ENCODE data around the gene RASAL2. TPM values are rescaled to one million over a fixed set of nuclear protein-coding genes. Genes with fewer than 3 reads are reported as not detected.

The RASAL2 gene
- total and polyA plus RNA-seq, 4 donors, result 1.9 to 37.3 (median 22.2) TPM

GRCh38 chr1:178209935-178210334, 116.0 kb downstream of the RASAL2 start:
- H3K36me3 ChIP-seq (ENCODE audit: control insufficient read depth in 1 of 2, insufficient read depth in 2 of 2, low read length in 1 of 2), result peaks cover 0 to 3% of the 10 kb centered on the region in 2 donors
- 96 to 98% methylated on average over 1 of the region's 1 CpG for WGBS, 2 donors
- no peak overlapping the region for H3K4me3 ChIP-seq (ENCODE audit: low read length in 2 of 2)
- peaks cover 1% of the 10 kb centered on the region for H3K9me3 ChIP-seq (ENCODE audit: control insufficient read depth, low read length)
- H3K27ac ChIP-seq (ENCODE audit: low read depth in 1 of 2, low read length in 2 of 2), result no peak overlapping the region
- intact Hi-C loops (cut with DNase I), result no loop called here
- no peak for ATAC-seq (ENCODE audit: low FRiP score)
- H3K27me3 ChIP-seq (ENCODE audit: control insufficient read depth in 1 of 2, insufficient read depth in 2 of 2, low read length in 1 of 2), result no peaks in the 10 kb centered on the region
- H3K4me1 ChIP-seq (ENCODE audit: control insufficient read depth in 1 of 2, insufficient read depth in 2 of 2, low read length in 2 of 2), result no peaks in the 10 kb centered on the region
- no peak for DNase-seq

GRCh38 chr1:178218550-178218949, 124.6 kb downstream of the RASAL2 start:
- DNase-seq, result no peak
- no peak overlapping the region for H3K27ac ChIP-seq (ENCODE audit: low read depth in 1 of 2, low read length in 2 of 2)
- intact Hi-C loops (cut with DNase I), result no loop called here
- ATAC-seq (ENCODE audit: low FRiP score), result no peak
- H3K4me1 ChIP-seq (ENCODE audit: control insufficient read depth in 1 of 2, insufficient read depth in 2 of 2, low read length in 2 of 2), result no peaks in the 10 kb centered on the region
- H3K9me3 ChIP-seq (ENCODE audit: control insufficient read depth, low read length), result no peaks in the 10 kb centered on the region
- 54 to 56% methylated on average over 6 of the region's 6 CpGs for WGBS, 2 donors
- no peaks in the 10 kb centered on the region for H3K27me3 ChIP-seq (ENCODE audit: control insufficient read depth in 1 of 2, insufficient read depth in 2 of 2, low read length in 1 of 2)
- H3K36me3 ChIP-seq (ENCODE audit: control insufficient read depth in 1 of 2, insufficient read depth in 2 of 2, low read length in 1 of 2), result no peaks in the 10 kb centered on the region
- no peak overlapping the region for H3K4me3 ChIP-seq (ENCODE audit: low read length in 2 of 2)

GRCh38 chr1:178220094-178220493, 126.2 kb downstream of the RASAL2 start:
- no peak for ATAC-seq (ENCODE audit: low FRiP score)
- H3K4me1 ChIP-seq (ENCODE audit: control insufficient read depth in 1 of 2, insufficient read depth in 2 of 2, low read length in 2 of 2), result no peaks in the 10 kb centered on the region
- intact Hi-C loops (cut with DNase I), result no loop called here

GRCh38 chr1:178223289-178223688, 129.4 kb downstream of the RASAL2 start:
- no peak overlapping the region for H3K27ac ChIP-seq (ENCODE audit: low read depth in 1 of 2, low read length in 2 of 2)
- ATAC-seq (ENCODE audit: low FRiP score) (no peak), DNase-seq (no peak)
- WGBS, 2 donors, result 88 to 94% methylated on average over 1 of the region's 1 CpG
- H3K4me3 ChIP-seq (ENCODE audit: low read length in 2 of 2), result no peak overlapping the region
- intact Hi-C loops (cut with DNase I), result no loop called here
- no peaks in the 10 kb centered on the region for H3K27me3 ChIP-seq (ENCODE audit: control insufficient read depth in 1 of 2, insufficient read depth in 2 of 2, low read length in 1 of 2)
- no peaks in the 10 kb centered on the region for H3K4me1 ChIP-seq (ENCODE audit: control insufficient read depth in 1 of 2, insufficient read depth in 2 of 2, low read length in 2 of 2)
- H3K9me3 ChIP-seq (ENCODE audit: control insufficient read depth, low read length), result no peaks in the 10 kb centered on the region
- H3K36me3 ChIP-seq (ENCODE audit: control insufficient read depth in 1 of 2, insufficient read depth in 2 of 2, low read length in 1 of 2), result no peaks in the 10 kb centered on the region

More at GRCh38 chr1:178220094-178220493, 126.2 kb downstream of the RASAL2 start:
- Histone ChIP-seq H3K36me3 (ENCODE audit: control insufficient read depth in 1 of 2, insufficient read depth in 2 of 2, low read length in 1 of 2) (no peaks in the 10 kb centered on the region), H3K9me3 (ENCODE audit: control insufficient read depth, low read length) (no peaks in the 10 kb centered on the region), H3K27ac (ENCODE audit: low read depth in 1 of 2, low read length in 2 of 2) (no peak overlapping the region), H3K4me3 (ENCODE audit: low read length in 2 of 2) (no peak overlapping the region), H3K27me3 (ENCODE audit: control insufficient read depth in 1 of 2, insufficient read depth in 2 of 2, low read length in 1 of 2) (no peaks in the 10 kb centered on the region)
- no peak for DNase-seq
- 99 to 100% methylated on average over 1 of the region's 1 CpG for WGBS, 2 donors

- Histone ChIP-seq H3K27me3 (ENCODE audit: control insufficient read depth in 1 of 2, insufficient read depth in 2 of 2, low read length in 1 of 2) (no peaks in the 10 kb centered on the region), H3K9me3 (ENCODE audit: control insufficient read depth, low read length) (no peaks in the 10 kb centered on the region), H3K4me1 (ENCODE audit: control insufficient read depth in 1 of 2, insufficient read depth in 2 of 2, low read length in 2 of 2) (no peaks in the 10 kb centered on the region), H3K27ac (ENCODE audit: low read depth in 1 of 2, low read length in 2 of 2) (no peak overlapping the region), H3K36me3 (ENCODE audit: control insufficient read depth in 1 of 2, insufficient read depth in 2 of 2, low read length in 1 of 2) (no peaks in the 10 kb centered on the region), H3K4me3 (ENCODE audit: low read length in 2 of 2) (no peak overlapping the region)
- intact Hi-C loops (cut with DNase I), result no loop called here
- WGBS, 2 donors, result 68 to 69% methylated on average over 4 of the region's 4 CpGs
- no peak for ATAC-seq (ENCODE audit: low FRiP score)
- no peak for DNase-seq
Measured at GRCh38 chr1:178224358-178224757, 130.5 kb downstream of the RASAL2 start.

GRCh38 chr1:178230881-178231409, 137.0 kb downstream of the RASAL2 start:
- H3K4me3 ChIP-seq (ENCODE audit: low read length in 2 of 2), result no peak overlapping the region
- ATAC-seq (ENCODE audit: low FRiP score) (no peak), DNase-seq (no peak)
- H3K27me3 ChIP-seq (ENCODE audit: control insufficient read depth in 1 of 2, insufficient read depth in 2 of 2, low read length in 1 of 2), result no peaks in the 10 kb centered on the region
- no peaks in the 10 kb centered on the region for H3K9me3 ChIP-seq (ENCODE audit: control insufficient read depth, low read length)
- no peak overlapping the region for H3K27ac ChIP-seq (ENCODE audit: low read depth in 1 of 2, low read length in 2 of 2)
- 98 to 99% methylated on average over 5 of the region's 5 CpGs for WGBS, 2 donors
- intact Hi-C loops (cut with DNase I), result no loop called here
- H3K4me1 ChIP-seq (ENCODE audit: control insufficient read depth in 1 of 2, insufficient read depth in 2 of 2, low read length in 2 of 2), result no peaks in the 10 kb centered on the region
- no peaks in the 10 kb centered on the region for H3K36me3 ChIP-seq (ENCODE audit: control insufficient read depth in 1 of 2, insufficient read depth in 2 of 2, low read length in 1 of 2)

- DNase-seq, result no peak
- Histone ChIP-seq H3K27ac (ENCODE audit: low read depth in 1 of 2, low read length in 2 of 2) (no peak overlapping the region), H3K4me3 (ENCODE audit: low read length in 2 of 2) (no peak overlapping the region), H3K36me3 (ENCODE audit: control insufficient read depth in 1 of 2, insufficient read depth in 2 of 2, low read length in 1 of 2) (no peaks in the 10 kb centered on the region), H3K9me3 (ENCODE audit: control insufficient read depth, low read length) (no peaks in the 10 kb centered on the region), H3K27me3 (ENCODE audit: control insufficient read depth in 1 of 2, insufficient read depth in 2 of 2, low read length in 1 of 2) (no peaks in the 10 kb centered on the region), H3K4me1 (ENCODE audit: control insufficient read depth in 1 of 2, insufficient read depth in 2 of 2, low read length in 2 of 2) (no peaks in the 10 kb centered on the region)
- ATAC-seq (ENCODE audit: low FRiP score), result no peak
- intact Hi-C loops (cut with DNase I), result no loop called here
Measured at GRCh38 chr1:178232108-178232507, 138.2 kb downstream of the RASAL2 start.

- Histone ChIP-seq H3K4me3 (ENCODE audit: low read length in 2 of 2) (no peak overlapping the region), H3K36me3 (ENCODE audit: control insufficient read depth in 1 of 2, insufficient read depth in 2 of 2, low read length in 1 of 2) (no peaks in the 10 kb centered on the region), H3K27me3 (ENCODE audit: control insufficient read depth in 1 of 2, insufficient read depth in 2 of 2, low read length in 1 of 2) (no peaks in the 10 kb centered on the region), H3K4me1 (ENCODE audit: control insufficient read depth in 1 of 2, insufficient read depth in 2 of 2, low read length in 2 of 2) (no peaks in the 10 kb centered on the region), H3K9me3 (ENCODE audit: control insufficient read depth, low read length) (no peaks in the 10 kb centered on the region), H3K27ac (ENCODE audit: low read depth in 1 of 2, low read length in 2 of 2) (no peak overlapping the region)
- intact Hi-C loops (cut with DNase I), result no loop called here
- 96% methylated on average over 3 of the region's 3 CpGs for WGBS, 2 donors
- ATAC-seq (ENCODE audit: low FRiP score) (no peak), DNase-seq (no peak)
Measured at GRCh38 chr1:178232949-178233348, 139.0 kb downstream of the RASAL2 start.

- DNase-seq (no peak), ATAC-seq (ENCODE audit: low FRiP score) (no peak)
- WGBS, 2 donors, result 97% methylated on average over 2 of the region's 2 CpGs
- Histone ChIP-seq H3K27ac (ENCODE audit: low read depth in 1 of 2, low read length in 2 of 2) (no peak overlapping the region), H3K4me3 (ENCODE audit: low read length in 2 of 2) (no peak overlapping the region), H3K27me3 (ENCODE audit: control insufficient read depth in 1 of 2, insufficient read depth in 2 of 2, low read length in 1 of 2) (no peaks in the 10 kb centered on the region), H3K36me3 (ENCODE audit: control insufficient read depth in 1 of 2, insufficient read depth in 2 of 2, low read length in 1 of 2) (no peaks in the 10 kb centered on the region), H3K4me1 (ENCODE audit: control insufficient read depth in 1 of 2, insufficient read depth in 2 of 2, low read length in 2 of 2) (no peaks in the 10 kb centered on the region), H3K9me3 (ENCODE audit: control insufficient read depth, low read length) (no peaks in the 10 kb centered on the region)
- intact Hi-C loops (cut with DNase I), result no loop called here
Measured at GRCh38 chr1:178237121-178237520, 143.2 kb downstream of the RASAL2 start.
